Mesothelial cell of epicardium (in vitro differentiated cells): ENCODE data around the gene ACOT7. TPM values are rescaled to one million over a fixed set of nuclear protein-coding genes. Genes with fewer than 3 reads are reported as not detected.
A peak's percentile ranks its signal among the peaks of the same experiment; 100 is the strongest.

Experiments
- DNase-seq, 2 experiments: peaks; one replicate each; pipeline ENCODE4 v3.0.0; 2021; ENCODE audit warnings: low spot score in 2 of 2; ENCODE audit not compliant: unreplicated experiment in 2 of 2
- H3K27ac Mint-ChIP-seq: 2 replicates; pipeline ENCODE4 v1.8.0; 2021; ENCODE audit warnings: mixed read lengths
- H3K27me3 Mint-ChIP-seq: 2 replicates; pipeline ENCODE4 v1.8.0; 2021; ENCODE audit warnings: low read depth, mixed read lengths
- H3K36me3 Mint-ChIP-seq: 2 replicates; pipeline ENCODE4 v1.8.0; 2021; ENCODE audit warnings: mixed read lengths
- H3K4me1 Mint-ChIP-seq: 2 replicates; pipeline ENCODE4 v1.8.0; 2021; ENCODE audit warnings: mixed read lengths
- H3K4me3 Mint-ChIP-seq: 2 replicates; pipeline ENCODE4 v1.8.0; 2021; ENCODE audit warnings: mild to moderate bottlenecking, moderate library complexity, mixed read lengths
- H3K9me3 Mint-ChIP-seq: 2 replicates; pipeline ENCODE4 v1.8.0; 2021; ENCODE audit warnings: mixed read lengths
- total RNA-seq: library from RNA; stranded (reverse); gene quantifications from 3 replicates; pipeline ENCODE4 v1.2.1, GENCODE V29; 2021
- TF ChIP-seq, protein P1 (sequence below): fragments of 200-600 bp; sonication (generic); IDR thresholded peaks from one replicate; pipeline ENCODE4 v1.5.0; 2021; ENCODE audit warnings: antibody characterized with exemption; ENCODE audit not compliant: unreplicated experiment

The ACOT7 gene
- total RNA-seq, 1 donor from 2014 or later: 20.3 TPM

DNA sequence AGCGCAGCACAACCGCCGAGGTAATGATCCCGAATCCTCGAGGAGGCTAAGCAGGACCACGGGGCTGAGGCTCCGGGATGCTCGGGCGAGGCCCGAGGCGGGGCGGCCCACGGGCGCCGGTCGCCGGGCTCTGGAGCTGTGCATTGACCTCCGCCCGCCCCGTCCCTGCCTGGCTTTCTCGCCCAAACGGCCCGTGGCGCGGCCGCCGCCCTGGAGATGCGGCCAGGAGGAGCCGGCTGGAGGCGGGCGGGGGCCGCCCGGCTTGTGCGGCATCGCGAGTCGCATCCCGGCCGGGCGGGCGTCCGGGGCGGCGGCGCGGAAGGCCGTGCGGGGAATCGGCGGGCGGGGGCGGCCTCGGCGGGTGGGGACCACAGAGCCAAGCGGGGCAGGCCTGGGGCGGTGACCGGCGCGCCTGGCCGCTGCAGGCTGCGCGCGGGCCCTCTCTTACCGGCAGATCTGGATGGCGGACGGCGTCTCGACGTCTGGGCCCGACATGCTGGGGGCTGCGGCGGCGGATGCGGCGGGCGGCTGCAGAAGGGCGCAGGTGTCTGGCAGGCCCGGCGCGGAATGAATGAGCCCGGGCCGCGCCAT lies 663 bp downstream of the ACOT7 start:
- Mint-ChIP-seq H3K4me1 (peaks cover 14% of the 10 kb centered on the region), H3K36me3 (no peaks in the 10 kb centered on the region), H3K27me3 (peaks cover 13% of the 10 kb centered on the region), H3K9me3 (no peaks in the 10 kb centered on the region), H3K4me3 (peak overlapping the region; percentile 75), H3K27ac (peak overlapping the region; percentile 56)
- TF ChIP-seq, protein P1, sequence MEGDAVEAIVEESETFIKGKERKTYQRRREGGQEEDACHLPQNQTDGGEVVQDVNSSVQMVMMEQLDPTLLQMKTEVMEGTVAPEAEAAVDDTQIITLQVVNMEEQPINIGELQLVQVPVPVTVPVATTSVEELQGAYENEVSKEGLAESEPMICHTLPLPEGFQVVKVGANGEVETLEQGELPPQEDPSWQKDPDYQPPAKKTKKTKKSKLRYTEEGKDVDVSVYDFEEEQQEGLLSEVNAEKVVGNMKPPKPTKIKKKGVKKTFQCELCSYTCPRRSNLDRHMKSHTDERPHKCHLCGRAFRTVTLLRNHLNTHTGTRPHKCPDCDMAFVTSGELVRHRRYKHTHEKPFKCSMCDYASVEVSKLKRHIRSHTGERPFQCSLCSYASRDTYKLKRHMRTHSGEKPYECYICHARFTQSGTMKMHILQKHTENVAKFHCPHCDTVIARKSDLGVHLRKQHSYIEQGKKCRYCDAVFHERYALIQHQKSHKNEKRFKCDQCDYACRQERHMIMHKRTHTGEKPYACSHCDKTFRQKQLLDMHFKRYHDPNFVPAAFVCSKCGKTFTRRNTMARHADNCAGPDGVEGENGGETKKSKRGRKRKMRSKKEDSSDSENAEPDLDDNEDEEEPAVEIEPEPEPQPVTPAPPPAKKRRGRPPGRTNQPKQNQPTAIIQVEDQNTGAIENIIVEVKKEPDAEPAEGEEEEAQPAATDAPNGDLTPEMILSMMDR: no peak
- DNase-seq: no peak

DNA sequence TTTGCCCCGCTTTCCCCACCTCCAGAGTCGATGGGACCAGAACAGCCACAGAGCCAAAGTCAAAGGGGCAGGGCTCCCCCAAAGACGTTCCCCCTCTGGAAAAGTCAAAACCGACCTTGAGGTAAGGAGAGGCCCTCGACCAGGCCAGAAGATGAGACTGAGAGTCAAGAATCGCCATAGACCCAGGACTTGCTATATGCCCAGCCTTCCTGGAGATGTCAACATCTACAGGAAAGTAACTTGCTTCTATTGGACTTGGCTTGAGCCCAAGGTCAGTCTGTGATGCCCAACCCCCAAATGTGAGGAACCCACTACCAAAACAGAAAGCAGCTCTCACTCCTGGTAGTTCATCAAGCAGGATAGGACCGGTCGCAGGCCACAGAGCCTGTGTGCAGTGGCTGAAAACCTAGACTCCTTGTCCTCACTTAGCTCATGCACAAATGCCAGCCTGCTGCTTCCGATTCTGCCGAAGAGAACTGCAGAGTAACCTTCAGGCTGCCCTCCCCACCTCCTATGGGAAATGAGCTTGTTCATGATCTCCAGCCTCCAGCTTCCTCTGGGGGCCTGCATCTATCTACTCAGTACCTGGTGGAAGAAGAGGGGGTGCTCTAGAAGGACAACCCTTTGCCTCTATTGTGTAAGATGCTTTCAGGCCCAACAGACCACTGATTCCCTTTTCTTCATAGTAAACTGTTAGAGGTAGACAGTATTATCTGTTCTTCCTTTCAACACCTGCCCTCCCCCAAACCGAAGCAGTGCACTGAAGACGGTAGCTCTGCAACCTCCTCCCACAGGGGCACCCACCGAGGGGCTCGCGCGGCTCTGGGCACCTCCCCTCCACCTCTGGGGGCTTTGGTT lies 1.4 kb downstream of the ACOT7 start:
- H3K4me3 Mint-ChIP-seq: peak overlapping the region; percentile 61
- H3K36me3 Mint-ChIP-seq: no peaks in the 10 kb centered on the region
- H3K27ac Mint-ChIP-seq: peak overlapping the region; percentile 39
- TF ChIP-seq, protein P1: no peak
- H3K27me3 Mint-ChIP-seq: peaks cover 11% of the 10 kb centered on the region
- peaks cover 14% of the 10 kb centered on the region for H3K4me1 Mint-ChIP-seq
- no peaks in the 10 kb centered on the region for H3K9me3 Mint-ChIP-seq
- no peak for DNase-seq

DNA sequence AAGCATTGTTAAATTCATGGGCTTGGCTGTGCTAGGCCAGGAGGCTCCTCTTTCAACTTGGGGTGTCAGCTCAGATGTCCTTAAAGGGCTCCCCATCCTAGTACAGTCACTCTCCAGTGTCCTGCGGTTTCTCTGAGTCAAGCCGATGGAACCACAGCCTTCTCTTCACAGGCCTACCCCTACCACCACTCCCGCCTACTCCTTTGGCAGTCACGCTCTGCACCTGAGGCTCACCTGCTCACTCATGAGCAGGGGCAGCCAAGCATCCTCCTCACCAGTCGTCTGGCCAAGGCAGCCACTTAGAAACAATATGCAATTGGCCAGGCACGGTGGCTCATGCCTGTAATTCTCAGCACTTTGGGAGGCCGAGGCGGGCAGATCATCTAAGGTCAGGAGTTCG lies 3.6 kb downstream of the ACOT7 start:
- Mint-ChIP-seq H3K4me1 (peaks cover 31% of the 10 kb centered on the region), H3K9me3 (no peaks in the 10 kb centered on the region), H3K27me3 (peaks cover 7% of the 10 kb centered on the region), H3K4me3 (no peak overlapping the region), H3K36me3 (no peaks in the 10 kb centered on the region), H3K27ac (no peak overlapping the region)
- TF ChIP-seq, protein P1: no peak
- DNase-seq: no peak

DNA sequence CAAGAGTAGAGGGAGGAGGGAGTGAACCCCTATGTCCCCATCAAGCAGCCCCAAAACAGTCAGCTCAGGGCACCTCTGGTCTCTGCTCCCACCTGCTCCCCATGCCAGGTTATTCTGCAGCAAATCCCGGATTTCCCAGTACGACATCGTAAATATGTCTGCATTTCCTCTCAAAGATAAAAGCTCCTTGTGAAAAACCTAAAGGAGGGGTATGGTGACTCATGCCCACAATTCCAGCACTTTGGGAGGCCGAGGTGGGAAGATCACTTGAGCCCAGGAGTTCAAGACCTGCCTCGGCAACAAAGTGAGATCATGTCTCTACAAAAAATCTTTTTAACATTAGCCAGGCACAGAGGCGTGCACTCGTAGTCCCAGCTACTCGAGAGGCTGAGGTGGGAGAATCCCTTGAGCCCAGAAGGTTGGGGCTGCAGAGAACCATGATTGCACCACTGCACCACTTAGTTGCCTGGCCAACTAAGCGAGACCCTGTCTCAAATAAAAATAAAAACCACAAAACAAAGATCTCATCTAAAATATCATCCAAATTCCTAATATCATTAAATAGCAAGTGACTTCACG lies 7.1 kb downstream of the ACOT7 start:
- DNase-seq: no peak
- no peak overlapping the region for H3K27ac Mint-ChIP-seq
- TF ChIP-seq, protein P1: no peak
- H3K4me1 Mint-ChIP-seq: peaks cover 17% of the 10 kb centered on the region
- no peak overlapping the region for H3K4me3 Mint-ChIP-seq
- H3K27me3 Mint-ChIP-seq: no peaks in the 10 kb centered on the region
- H3K36me3 Mint-ChIP-seq: peaks cover 4% of the 10 kb centered on the region
- peaks cover 4% of the 10 kb centered on the region for H3K9me3 Mint-ChIP-seq

DNA sequence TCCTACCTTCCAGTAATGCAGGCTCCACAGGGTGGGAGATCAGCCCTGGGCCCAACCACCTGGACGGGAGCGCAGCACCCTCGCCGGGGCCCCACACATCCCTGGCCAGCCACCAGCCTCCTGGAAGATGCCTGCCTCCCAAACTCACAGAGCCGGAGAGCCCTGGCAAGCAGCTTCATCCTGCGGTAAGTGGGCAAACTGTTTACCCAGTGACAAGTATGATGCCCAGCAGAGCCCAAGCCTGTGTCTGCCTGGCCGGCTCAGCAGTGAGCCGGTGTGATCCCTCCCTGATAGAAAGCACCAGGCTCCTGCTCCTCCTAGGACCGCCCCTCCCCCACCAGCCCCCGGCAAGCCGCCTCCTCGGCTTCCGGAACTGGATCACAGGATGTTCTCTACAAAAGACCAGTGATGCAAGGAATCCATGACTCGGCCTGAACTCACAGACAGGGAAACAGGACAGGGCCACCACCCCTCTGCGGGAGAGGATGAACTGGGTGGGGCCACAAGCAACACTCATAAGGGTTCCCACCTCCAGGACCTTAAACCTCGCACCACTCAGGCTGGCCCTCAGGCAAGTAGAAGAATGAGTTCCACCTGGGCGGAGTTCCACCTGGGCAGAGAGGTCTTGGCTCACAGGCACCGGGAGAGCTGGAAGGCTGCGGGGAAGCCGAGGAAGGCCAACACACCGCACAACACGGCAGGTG lies 7.9 kb downstream of the ACOT7 start:
- Mint-ChIP-seq H3K27me3 (no peaks in the 10 kb centered on the region), H3K36me3 (peaks cover 5% of the 10 kb centered on the region), H3K27ac (peak overlapping the region; percentile 7), H3K4me1 (peaks cover 17% of the 10 kb centered on the region), H3K4me3 (peak overlapping the region; percentile 28), H3K9me3 (peaks cover 4% of the 10 kb centered on the region)
- no peak for DNase-seq
- TF ChIP-seq, protein P1: no peak
